Measurements from ENCODE around the gene PIM1.

PIM1 gene

DNA sequence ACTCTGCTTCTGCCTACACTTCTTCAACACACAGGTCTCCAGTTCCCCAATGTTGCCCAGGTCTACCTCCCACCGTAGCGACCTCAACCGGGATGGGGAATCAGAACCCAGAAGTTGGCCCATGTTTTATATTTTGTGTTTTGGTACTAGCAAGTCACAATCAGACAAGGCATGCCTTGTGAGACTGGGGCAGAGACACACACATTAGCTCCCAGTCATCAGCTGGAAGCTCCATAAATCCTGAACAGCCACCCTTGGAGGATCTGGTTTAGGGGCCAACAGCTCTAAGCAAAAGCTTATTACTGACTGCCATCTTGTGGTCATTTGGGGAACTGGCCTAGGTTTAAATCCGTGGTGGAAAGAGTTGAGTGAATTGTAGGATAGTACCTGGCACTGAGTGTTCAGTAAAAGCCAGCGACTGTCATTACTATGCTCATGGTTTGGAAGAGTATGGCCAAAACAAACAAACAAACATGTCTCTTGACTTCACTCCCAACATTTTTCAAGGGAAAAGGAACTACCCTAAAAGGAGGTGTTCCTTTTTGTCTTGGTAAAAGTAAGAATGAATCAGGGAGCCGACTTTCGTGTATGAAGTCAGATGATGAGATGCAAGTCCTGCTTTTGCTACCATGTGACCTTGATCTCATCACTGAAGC lies 40.5 kb downstream of the PIM1 start:
- in situ Hi-C loops (cut with MboI; ENCODE audit: low sequenced_read_pairs), result loop anchor here (25.0 kb wide), 3 partner anchors 323 to 598 kb away; partner anchors contain the start of gene C6orf89

DNA sequence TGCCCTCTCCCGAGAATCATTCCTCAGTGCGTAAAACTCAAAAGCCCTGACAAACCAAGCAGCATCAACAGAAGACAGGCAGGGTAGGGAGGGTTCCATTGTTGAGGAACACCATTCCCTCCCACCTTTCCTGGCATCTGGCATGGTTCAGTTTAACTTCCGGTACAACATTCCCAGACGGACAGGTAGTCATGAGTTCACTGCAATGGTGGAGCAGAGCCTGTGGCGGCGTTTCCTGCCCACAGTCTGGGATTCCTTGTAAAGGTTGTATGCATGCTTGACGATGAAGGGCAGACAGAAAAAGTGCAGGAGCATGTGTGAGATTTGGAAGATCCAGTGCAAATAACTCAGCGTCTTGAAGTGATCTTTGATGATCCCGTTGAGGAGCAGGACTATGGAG lies 42.3 kb downstream of the PIM1 start:
- in situ Hi-C loops (cut with MboI; ENCODE audit: low sequenced_read_pairs), result loop anchor here (25.0 kb wide), 3 partner anchors 325 to 600 kb away; partner anchors contain the start of gene C6orf89

DNA sequence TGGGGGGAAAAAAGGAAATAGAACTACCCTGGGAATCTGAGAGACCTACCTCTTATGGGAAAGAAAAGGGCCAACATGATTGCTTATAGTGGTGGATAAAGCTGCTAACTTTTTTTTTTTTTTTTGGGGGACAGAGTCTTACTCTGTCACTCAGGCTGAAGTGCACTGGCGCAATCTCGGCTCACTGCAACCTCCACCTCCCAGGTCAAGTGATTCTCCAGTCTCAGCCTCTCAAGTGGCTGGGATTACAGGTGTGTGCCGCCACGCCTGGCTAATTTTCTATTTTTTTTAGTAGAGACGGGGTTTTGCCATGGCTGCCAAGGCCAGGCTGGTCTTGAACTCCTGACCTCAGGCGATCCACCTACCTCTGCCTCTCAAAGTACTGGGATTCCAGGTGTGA lies 48.1 kb downstream of the PIM1 start:
- in situ Hi-C loops (cut with MboI; ENCODE audit: low sequenced_read_pairs), result loop anchor here (25.0 kb wide), 3 partner anchors 331 to 606 kb away; partner anchors contain the start of gene C6orf89

GRCh38 chr6:37218511-37218910 lies 48.6 kb downstream of the PIM1 start:
- in situ Hi-C loops (cut with MboI; ENCODE audit: low sequenced_read_pairs), result loop anchor here (25.0 kb wide), 3 partner anchors 331 to 606 kb away; partner anchors contain the start of gene C6orf89

- in situ Hi-C loops (cut with MboI; ENCODE audit: low sequenced_read_pairs), result loop anchor here (25.0 kb wide), 3 partner anchors 334 to 609 kb away; partner anchors contain the start of gene C6orf89
Measured at GRCh38 chr6:37221585-37222124, 51.7 kb downstream of the PIM1 start.

DNA sequence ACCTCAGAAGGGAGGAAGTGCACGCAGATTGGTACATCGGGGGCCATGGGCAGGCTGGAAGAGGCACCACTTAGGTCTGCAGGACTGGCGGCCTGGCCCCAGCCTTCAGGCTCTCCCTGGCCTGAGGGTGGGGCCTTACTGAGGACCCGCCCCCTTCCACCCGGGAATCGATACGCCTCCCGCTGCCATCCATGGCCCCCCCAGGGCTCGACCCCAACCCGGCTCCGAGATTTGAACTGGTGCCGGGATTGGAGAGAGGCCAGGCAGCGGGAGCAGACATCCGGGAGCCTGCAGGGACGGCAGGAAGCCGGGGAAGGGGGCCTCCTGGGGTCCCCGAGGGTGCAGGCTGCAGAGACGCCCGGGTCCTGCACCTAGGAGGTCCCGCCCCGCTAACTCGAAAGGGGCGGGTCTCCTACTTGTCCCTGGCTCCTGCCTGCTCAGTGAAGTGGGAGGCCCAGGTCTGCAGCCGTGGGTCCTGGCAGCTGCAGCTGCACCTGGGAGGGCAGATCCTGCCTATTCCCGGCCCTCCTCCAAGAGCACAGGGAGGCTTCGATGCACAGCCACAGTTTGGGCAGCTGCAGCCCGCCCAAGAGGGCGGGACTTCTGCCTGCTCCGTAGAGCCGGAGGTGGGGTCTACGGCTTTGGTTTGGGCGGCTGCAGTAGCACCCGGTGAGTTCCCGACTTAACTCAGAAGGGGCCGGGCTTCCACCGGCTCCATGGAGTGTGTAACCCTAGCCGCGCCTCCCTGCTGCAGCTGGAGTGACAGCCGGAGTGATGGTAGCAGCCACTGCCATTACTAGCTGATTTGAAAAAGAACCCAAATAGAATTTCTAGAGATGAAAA lies 52.4 kb downstream of the PIM1 start:
- in situ Hi-C loops (cut with MboI; ENCODE audit: low sequenced_read_pairs), result loop anchor here (25.0 kb wide), 3 partner anchors 335 to 610 kb away; partner anchors contain the start of gene C6orf89

DNA sequence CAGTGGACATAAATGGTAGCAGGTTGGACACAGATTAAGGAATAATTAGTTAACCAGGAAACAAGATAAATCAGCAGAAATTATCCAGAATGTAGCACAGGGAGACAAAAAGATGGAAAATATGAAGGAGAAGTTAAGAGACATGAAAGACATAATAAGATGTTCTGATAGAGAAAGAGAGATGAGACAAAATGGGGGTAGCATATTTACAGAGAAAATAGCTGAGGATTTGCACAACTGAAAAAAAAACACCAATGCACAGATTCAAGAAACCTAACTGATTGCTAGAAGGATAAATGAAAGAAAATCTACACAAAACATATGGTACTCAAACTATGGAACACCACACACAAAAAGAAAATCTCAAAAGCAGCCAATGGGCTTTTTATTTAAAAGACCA lies 53.0 kb downstream of the PIM1 start:
- in situ Hi-C loops (cut with MboI; ENCODE audit: low sequenced_read_pairs), result loop anchor here (25.0 kb wide), 3 partner anchors 336 to 611 kb away; partner anchors contain the start of gene C6orf89

Measured in HL-60/S4 treated with retinoic acid at 250 ng/mL for 4 days and 3 days (cell line).